Measurements from ENCODE around the gene DOCK4.

DOCK4 gene

DNA sequence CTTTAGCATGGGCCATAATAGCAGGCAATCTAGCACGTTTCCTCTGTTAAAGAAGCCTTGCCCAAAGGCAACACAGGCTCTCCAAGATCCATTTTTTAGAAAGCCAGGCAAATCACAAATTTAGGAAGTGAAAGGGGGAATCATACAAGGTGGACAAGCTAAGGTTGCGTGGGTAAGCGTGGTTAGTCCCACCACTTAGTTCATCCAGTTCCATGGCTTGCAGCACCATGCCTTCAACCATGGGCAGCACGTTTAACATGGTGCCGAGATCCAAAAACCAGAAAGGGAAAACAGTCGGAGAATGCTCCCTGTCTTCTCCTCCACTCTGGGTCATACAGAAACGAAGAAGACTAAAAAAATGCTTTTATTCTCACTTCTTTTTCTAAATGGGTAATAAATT lies 409.5 kb downstream of the DOCK4 start:
- DNase-seq: no peak

DNA sequence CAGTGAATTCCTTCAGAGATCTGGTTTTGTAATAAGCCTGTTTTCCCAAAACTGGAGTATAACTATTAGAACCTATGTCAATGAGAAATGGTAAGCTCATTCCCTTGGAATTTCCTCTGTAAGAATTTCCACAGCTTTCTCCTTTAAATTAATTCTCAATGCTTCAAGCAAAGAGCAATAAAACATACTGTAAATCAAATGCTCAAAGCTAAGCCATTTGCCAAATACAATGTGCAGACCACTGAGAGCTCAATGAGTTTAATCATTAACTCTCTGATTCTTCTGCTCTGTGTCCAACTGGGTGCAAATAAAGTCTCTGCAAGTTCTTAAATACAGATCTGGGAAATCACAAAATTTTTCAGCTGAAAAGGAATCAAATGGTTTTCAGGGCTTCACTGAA lies 416.3 kb downstream of the DOCK4 start:
- DNase-seq: no peak

DNA sequence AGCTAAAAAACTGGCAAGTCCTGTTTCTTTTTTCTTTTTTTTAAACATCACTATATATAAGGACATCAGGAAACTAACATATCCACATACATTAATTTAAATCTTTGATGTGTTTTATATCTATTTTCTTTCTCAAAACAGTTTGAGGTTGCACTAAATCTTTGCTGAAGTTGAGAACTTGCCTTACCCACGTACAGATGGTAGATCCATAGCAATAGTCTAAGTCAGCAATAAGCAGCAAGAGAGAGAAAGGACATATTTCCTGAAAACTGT lies 417.2 kb downstream of the DOCK4 start:
- no peak for DNase-seq

DNA sequence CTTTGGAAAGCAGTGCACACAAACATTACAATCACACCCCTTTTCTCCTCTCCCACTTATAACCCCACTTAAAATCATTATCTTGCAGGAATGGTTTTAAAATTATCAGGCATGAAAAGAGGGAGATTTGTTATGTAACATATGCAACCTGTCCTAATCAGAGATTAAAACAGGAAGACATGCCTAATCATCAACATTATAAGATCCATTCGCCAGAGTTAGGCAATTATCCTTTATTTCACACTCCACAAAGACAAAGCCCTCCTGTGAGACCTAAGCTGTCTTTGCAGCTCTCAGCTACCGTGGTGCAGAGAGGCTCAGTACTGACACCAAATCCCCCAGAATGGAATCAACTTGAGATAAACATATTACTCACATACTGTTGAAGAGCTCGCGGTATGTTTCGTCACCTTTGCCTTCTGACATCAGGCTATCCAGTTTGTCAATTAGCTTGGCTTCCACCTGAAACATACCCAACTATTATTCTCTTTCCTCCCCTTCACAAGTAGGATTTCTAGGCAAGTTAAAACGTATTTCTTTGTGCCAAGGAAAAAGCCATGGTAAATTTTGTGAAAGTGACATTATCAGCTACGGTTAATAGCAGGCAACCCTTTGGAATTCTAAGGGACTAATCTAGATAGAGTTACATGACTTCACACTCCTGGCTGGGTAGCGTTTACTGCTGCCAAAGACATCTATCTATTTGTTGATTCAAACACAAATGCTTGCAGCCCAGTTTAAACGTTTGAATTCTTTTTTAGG lies 417.7 kb downstream of the DOCK4 start:
- DNase-seq: no peak

- no peak for DNase-seq
These were observed 418.5 kb downstream of the DOCK4 start for GRCh38 chr7:111787741-111788140.

DNA sequence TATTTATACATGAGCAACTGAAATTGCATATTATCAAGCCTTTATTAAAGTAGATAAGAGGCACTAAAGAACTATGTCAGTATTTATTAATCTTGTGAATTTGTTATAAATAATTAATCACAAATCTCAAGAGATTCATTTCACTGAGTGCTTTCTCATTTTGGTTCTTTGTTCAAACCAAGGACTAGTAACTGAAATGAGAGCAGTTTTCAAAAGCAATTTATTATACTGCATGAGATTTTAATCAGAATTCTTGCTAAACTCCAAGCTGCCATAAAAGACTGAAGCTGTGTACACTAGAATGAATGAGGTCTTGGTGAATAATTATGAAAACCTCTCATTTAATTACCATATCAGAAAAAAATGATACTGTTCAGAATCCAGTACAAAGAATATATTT lies 419.1 kb downstream of the DOCK4 start:
- DNase-seq: no peak

GRCh38 chr7:111785076-111785475 lies 421.1 kb downstream of the DOCK4 start:
- no peak for DNase-seq

DNA sequence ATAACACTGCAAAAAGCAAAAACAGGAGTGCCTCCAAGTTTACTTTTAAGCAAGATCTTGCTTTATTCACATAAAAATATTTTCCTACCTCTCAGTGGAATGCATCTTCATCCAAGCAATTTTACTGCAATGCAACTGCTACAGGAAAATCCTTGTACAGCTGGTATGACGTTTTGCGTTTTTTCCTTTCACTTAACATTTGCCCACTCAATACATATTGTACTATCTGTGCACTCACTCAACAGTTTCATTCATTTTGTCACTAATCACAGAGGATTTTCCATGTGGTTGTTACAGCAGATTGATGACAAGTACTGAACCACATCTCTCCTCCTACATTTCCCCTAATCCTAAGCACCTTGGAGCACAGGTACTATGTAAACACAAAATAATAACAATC lies 421.9 kb downstream of the DOCK4 start:
- DNase-seq: no peak

GRCh38 chr7:111783854-111784253 lies 422.3 kb downstream of the DOCK4 start:
- no peak for DNase-seq

- no peak for DNase-seq
These were observed 425.7 kb downstream of the DOCK4 start for GRCh38 chr7:111780527-111780926.

DNA sequence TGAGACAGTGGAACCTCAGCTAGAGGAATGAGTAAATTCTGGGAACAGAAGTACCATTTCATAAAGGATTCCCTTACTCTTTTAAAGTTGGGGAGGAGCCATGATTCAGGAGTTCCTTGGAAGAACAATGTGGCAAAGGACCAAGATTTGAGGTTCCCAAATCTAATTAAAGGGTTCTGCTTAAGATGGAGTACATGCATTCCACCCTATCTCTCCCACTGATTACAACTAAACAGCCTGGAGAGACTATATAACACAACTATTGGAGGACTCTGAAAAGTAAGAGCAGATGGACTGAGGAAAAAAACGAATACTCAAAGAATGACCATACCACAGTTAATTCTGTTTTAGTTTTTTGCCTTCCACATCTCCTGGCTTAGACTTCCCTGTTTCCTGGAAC lies 431.0 kb downstream of the DOCK4 start:
- DNase-seq: no peak

GRCh38 chr7:111772716-111773115 lies 433.5 kb downstream of the DOCK4 start:
- DNase-seq: no peak

- DNase-seq: no peak
These were observed 434.6 kb downstream of the DOCK4 start for GRCh38 chr7:111771638-111772037.

DNA sequence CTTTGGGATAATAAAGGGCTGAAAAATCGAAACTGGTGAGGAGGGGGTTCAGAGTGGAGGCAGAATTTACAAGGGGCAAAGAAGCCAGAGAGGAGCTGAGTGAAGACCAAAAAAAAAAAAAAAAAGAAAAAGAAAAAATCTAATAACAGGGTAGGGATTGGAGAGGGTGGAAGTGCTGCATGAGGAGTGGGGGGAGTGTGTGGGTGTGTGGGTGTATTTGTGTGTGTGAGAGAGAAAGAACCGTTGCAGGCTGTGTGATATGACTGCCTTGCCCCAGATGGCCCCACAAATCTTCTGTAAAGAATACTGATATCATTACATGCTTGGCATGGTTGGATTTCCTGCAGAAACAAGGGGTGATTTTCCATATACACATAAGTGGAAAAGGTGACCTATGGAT lies 436.1 kb downstream of the DOCK4 start:
- no peak for DNase-seq

DNA sequence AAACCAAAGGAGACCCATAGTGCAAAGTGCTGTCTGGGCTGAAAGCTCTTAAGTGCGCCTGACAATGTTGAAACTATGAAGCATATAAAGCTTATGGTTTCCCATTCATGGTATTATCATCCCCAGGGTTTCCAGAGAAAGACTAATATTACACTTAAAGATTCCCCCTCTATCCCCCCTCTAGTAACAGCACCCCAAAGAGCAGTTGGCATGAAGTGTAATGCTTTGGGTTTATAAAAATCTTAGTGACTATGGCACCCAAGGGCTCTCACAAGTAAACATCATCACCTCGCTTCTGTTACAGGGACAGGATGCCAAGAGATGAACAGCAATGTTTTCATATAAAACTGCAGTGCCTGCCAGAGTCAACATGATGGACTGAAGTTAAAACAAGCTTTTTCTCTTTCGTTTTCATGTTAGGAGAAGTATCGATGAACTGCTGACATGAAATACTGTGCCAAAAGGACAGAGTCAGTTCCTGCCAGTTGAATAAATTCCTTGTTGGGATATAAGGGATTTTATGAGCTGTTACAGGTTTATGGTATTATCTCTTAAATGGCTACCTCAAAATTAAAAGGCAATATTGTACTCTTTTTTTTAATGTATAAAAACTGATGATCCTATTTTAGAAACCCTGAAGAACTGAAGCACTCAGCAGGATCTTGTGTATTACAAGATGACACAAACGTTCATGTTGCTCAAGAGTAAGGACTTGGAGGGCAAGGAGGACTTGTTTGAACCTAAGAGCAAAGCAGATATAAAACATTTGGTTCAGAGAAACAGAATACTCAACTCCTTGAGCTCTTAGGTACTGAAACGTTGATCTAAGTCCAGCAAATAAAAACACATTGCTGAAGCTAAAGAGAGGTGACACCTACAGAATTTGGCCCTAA lies 440.2 kb downstream of the DOCK4 start:
- no peak for DNase-seq

GRCh38 chr7:111763221-111763801 lies 442.9 kb downstream of the DOCK4 start:
- DNase-seq: peak; percentile 59 to 71

GRCh38 chr7:111762799-111763198 lies 443.4 kb downstream of the DOCK4 start:
- DNase-seq: no peak

GRCh38 chr7:111762211-111762610 lies 444.0 kb downstream of the DOCK4 start:
- DNase-seq: no peak

GRCh38 chr7:111760043-111760442 lies 446.2 kb downstream of the DOCK4 start:
- DNase-seq: no peak

DNA sequence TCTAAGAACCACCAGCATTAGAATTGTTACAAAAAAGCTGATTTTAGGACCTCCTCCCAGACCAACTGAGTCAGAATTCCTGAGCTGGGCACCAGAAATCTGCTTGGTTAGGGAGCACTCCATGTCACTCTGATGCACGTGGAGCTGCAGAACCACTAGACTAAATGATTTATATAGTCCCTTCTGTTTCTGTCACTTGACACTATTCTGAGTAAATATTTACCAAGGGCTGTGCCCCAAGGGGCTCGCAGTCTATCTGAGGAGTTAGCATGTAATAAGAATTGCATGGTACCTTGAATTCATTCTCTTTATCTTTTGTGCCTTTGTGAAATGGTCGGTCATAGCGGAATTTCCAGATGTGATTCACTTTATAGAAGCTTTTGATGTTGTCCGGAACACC lies 447.9 kb downstream of the DOCK4 start:
- DNase-seq: peak in 1 of 2 experiments; percentile 19

DNA sequence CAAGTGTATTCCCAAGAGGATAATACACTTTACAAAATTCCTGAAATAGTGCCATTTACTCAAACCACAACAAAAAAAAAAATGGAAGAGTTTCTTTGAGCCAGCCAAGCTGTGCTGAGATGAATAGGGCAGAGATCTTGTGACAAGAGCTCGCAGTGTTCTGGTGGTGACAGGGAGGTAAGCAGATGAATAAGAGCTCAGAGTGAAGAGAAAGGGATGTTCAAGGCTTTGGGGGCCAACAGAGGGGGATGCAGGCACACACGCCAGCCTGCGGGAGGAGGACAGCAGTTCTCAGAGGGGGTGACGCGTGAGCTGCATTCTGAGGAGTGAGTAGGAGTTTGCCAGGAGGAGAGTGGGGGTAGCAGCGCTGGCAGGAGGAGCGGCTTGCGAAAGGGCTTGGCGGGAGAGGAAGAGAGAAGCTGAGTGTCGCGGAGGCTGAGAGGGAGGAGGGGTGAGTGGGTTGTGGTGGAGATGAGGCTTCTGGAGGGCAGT lies 449.5 kb downstream of the DOCK4 start:
- no peak for DNase-seq

GRCh38 chr7:111755383-111755782 lies 450.8 kb downstream of the DOCK4 start:
- DNase-seq: no peak

- no peak for DNase-seq
These were observed 452.2 kb downstream of the DOCK4 start for GRCh38 chr7:111753968-111754367.

DNA sequence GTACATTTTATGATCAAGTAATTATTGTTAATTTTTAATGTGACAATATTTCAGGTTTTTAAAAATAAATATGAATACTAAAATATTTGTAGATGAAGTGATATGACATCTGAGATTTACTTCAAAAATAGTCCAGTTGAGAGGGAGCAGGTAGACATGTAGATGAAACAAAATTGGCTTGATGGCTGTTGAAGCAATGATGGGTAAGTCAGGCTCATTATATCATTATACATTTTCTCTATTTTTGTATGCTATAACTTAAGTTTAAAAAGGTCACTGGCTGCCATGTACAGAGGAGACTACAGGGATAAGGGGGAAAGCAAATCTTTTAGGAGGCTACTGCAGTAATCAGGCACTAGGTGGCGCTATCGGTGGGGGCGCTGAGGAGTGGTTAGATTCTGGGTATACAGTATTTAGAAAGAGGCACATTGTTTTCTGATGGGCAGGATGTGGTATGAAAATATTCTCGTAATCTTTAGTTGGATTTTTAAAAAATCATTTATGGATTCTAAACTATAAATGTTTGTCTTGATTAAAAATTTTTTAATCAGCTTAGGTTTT lies 454.1 kb downstream of the DOCK4 start:
- DNase-seq: peak; percentile 54 to 78

All from NCI-H526 (cell line).